Choroid plexus epithelial cell (primary cell): ENCODE measurements around the gene TUBA3C.
"Not testable (repeated sequence)": the region's sequence is repeated elsewhere in the genome, so short reads cannot be mapped to it uniquely, and the experiment has no call there.

Experiments
- DNase-seq: peaks from one replicate; pipeline ENCODE4 v3.0.0-alpha.2; 2010; ENCODE audit warnings: low read depth
- H3K4me3 ChIP-seq: 2 replicates; pipeline ENCODE4 v1.5.1; 2011; ENCODE audit warnings: low read depth, mild to moderate bottlenecking, control low read depth, low read length, moderate library complexity
- TF ChIP-seq, protein P1 (sequence below): conservative IDR thresholded peaks from 2 replicates; pipeline ENCODE4 v1.5.1; 2011; ENCODE audit warnings: low read depth, mild to moderate bottlenecking, control low read depth, inconsistent platforms, low read length, moderate library complexity

TUBA3C gene

GRCh38 chr13:19182536-19182935, 912 bp upstream of the TUBA3C start:
- TF ChIP-seq, protein P1, sequence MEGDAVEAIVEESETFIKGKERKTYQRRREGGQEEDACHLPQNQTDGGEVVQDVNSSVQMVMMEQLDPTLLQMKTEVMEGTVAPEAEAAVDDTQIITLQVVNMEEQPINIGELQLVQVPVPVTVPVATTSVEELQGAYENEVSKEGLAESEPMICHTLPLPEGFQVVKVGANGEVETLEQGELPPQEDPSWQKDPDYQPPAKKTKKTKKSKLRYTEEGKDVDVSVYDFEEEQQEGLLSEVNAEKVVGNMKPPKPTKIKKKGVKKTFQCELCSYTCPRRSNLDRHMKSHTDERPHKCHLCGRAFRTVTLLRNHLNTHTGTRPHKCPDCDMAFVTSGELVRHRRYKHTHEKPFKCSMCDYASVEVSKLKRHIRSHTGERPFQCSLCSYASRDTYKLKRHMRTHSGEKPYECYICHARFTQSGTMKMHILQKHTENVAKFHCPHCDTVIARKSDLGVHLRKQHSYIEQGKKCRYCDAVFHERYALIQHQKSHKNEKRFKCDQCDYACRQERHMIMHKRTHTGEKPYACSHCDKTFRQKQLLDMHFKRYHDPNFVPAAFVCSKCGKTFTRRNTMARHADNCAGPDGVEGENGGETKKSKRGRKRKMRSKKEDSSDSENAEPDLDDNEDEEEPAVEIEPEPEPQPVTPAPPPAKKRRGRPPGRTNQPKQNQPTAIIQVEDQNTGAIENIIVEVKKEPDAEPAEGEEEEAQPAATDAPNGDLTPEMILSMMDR = no peak
- H3K4me3 ChIP-seq = no peak overlapping the region
- DNase-seq = no peak

DNA sequence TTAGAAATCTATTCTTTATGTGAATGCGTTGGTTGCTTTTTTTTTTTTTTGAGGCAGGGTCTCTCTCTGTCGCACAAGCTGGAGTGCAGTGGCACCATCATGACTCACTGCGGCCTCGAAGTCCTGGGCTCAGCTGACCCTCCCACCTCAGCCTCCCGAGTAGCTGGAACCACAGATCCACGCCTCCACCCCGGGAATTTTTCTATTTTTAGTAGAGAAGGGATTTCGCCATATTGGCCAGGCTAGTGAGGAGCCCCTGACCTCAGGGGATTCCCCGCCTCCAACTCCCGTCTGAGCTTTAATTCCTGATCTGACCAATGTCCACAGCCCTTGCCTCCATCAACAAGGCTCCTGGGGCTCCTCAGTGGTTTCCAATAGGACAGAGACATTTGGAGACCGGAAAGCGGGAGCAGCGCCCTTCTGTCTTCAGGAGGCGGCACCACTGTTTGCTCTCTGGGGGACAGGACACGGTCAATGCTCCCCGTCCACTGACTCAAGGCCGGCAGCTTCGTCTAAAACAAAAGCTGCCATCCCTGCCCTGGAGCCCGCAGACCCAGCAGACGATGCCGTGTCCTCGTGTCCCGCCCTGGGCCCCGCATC, 503 bp downstream of the TUBA3C start:
- H3K4me3 ChIP-seq = no peak overlapping the region
- TF ChIP-seq, protein P1 = no peak
- DNase-seq = no peak

DNA sequence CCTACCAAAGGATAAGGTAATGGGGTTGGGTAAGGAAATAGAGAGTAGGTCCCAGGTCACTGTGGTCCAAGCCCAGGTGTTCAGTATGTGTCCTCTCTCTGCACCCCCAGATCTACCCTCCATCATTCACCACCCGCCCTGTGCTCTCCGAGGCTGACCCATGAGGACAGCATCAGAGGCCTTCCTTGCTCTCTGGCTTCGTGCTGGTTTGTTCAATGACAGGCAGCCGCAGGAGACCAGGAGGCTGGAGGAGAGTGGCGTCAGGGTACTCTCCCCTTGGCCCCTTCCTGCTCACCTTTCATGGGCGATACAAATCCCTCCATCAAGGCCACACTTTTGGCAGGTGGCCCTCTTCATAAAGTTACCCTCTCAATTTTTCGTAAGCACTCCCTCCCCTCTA, 1.7 kb downstream of the TUBA3C start:
- TF ChIP-seq, protein P1 = no peak

GRCh38 chr13:19178901-19179593, 2.6 kb downstream of the TUBA3C start:
- DNase-seq = no peak
- TF ChIP-seq, protein P1 = no peak
- no peak overlapping the region for H3K4me3 ChIP-seq

More for the DNA sequence above, 1.7 kb downstream of the TUBA3C start:
- DNase-seq = no peak
- no peak overlapping the region for H3K4me3 ChIP-seq

DNA sequence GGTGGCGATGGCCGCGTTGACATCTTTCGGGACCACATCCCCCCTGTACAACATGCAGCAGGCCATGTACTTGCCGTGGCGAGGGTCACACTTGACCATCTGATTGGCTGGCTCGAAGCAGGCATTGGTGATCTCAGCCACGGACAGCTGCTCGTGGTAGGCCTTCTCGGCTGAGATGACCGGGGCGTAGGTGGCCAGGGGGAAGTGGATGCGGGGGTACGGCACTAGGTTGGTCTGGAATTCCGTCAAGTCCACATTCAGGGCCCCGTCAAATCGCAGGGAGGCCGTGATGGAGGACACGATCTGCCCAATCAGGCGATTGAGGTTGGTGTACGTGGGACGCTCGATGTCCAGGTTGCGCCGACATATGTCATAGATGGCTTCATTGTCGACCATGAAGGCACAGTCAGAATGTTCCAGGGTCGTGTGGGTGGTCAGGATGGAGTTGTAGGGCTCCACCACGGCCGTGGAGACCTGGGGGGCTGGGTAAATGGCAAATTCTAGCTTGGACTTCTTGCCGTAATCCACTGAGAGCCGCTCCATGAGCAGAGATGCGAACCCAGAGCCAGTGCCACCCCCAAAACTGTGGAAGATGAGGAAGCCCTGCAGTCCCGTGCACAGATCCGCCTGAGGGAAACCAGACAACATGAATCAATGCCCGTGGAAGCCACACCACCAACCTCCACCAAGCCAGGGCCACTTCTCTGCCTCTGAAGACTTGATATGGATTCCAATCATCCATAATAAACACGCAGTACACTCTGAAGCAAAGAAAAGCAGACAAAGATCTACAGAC, 4.4 kb downstream of the TUBA3C start:
- not testable (repeated sequence) for DNase-seq, H3K4me3 ChIP-seq

GRCh38 chr13:19173752-19174151, 7.9 kb downstream of the TUBA3C start:
- DNase-seq = no peak
- TF ChIP-seq, protein P1 = no peak
- H3K4me3 ChIP-seq = no peak overlapping the region

GRCh38 chr13:19172647-19173030, 9.0 kb downstream of the TUBA3C start:
- no peak for DNase-seq
- TF ChIP-seq, protein P1 = no peak
- H3K4me3 ChIP-seq = no peak overlapping the region
